ENCODE measurements around the gene TMEM170B.

Gene TMEM170B

DNA sequence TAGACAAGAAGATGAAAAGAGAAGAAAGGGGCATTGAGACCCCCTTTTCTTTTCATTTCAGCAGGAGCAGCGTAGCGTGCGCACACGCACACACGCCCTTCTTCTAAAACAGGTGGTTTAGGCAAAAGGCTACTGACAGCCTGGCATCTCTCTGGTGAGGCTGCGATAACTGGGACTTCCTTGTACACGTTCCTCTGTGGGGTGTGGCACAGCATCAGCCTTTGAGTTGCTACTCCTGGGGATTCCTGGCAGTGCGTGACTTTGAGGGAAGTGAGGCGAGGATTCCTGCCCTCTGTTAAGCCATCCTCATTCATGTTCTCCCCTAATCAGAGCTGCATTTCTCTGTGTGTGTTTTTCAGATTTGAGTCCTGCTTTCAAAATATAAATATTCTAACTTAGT is 94.7 kb downstream of the TMEM170B start:
- no peaks in the 10 kb centered on the region for H3K4me1 Mint-ChIP-seq (ENCODE audit: low read depth)
- H3K36me3 Mint-ChIP-seq (ENCODE audit: low read depth): no peaks in the 10 kb centered on the region
- no peak overlapping the region for H3K4me3 Mint-ChIP-seq

DNA sequence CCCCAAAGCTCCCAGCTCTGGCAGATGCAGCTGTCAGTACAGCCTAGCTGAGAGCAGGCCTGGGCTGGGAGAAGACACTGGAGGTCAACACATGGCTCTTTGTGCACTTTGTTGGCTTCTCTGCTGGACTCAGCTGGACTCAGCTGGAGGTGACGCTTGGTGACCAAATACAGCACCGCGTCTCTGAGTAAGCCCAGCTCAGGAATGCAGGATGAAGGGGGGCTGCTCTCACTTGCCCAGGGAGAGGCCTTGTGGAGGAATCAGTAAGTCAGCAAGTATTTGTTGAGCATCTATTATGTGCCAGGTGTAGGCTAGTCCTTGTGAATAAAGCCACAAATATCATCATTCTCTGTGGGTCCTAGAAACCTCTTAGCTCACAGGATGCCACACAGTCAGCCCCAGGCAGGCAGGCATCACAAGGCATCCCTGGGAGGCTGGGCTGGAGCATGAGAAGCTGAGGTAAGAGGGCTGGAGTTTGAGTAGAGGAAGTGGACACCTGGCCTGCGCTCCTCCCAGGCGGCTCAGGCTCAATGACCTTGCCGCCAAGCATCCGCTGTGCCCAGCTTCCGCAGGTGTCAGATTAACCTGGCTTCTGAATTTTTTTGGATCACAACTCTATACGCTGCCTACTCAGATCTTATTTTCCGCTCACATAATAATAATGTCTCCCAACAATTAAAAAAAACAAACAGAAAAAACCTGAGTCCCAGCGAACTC is 95.4 kb downstream of the TMEM170B start:
- no peaks in the 10 kb centered on the region for H3K9me3 Mint-ChIP-seq
- peaks cover 3% of the 10 kb centered on the region for H3K27me3 Mint-ChIP-seq (ENCODE audit: low read depth)
- H3K4me3 Mint-ChIP-seq: no peak overlapping the region
- no peaks in the 10 kb centered on the region for H3K36me3 Mint-ChIP-seq (ENCODE audit: low read depth)
- H3K4me1 Mint-ChIP-seq (ENCODE audit: low read depth): no peaks in the 10 kb centered on the region
- H3K27ac Mint-ChIP-seq: no peak overlapping the region

More for the DNA sequence above, 94.7 kb downstream of the TMEM170B start:
- Mint-ChIP-seq H3K9me3 (no peaks in the 10 kb centered on the region), H3K27me3 (ENCODE audit: low read depth) (peaks cover 4% of the 10 kb centered on the region), H3K27ac (no peak overlapping the region)
